HepG2 (cell line): ENCODE measurements around the gene LANCL1. TPM values are rescaled to one million over a fixed set of nuclear protein-coding genes. Genes with fewer than 3 reads are reported as not detected.
A peak's percentile ranks its signal among the peaks of the same experiment; 100 is the strongest.

Source experiments
- ATF6 ChIP-seq: sonication (generic); formaldehyde crosslinking; conservative IDR thresholded peaks from 2 replicates; pipeline ENCODE4 v1.4.0; 2020; ENCODE audit warnings: missing genetic modification reagents
- CBFB ChIP-seq: sonication (generic); formaldehyde crosslinking; IDR thresholded peaks from 2 replicates; pipeline ENCODE4 v1.4.0; 2020; ENCODE audit warnings: missing genetic modification reagents
- GRHL1 ChIP-seq: sonication (generic); formaldehyde crosslinking; conservative IDR thresholded peaks from 2 replicates; pipeline ENCODE4 v1.8.0; 2022; ENCODE audit warnings: missing genetic modification reagents
- IKZF1 ChIP-seq: fragments of 450-650 bp; IDR thresholded peaks from 2 replicates; pipeline ENCODE4 v1.7.1; 2016
- IRF2 ChIP-seq: IDR thresholded peaks from 2 replicates; pipeline ENCODE4 v1.6.1; 2018; ENCODE audit warnings: missing genetic modification reagents, missing compliant biosample characterization
- KLF12 ChIP-seq: sonication (generic); formaldehyde crosslinking; IDR thresholded peaks from 2 replicates; pipeline ENCODE4 v1.4.0; 2020; ENCODE audit warnings: missing genetic modification reagents, borderline replicate concordance
- ZBTB40 ChIP-seq, 2 experiments: fragments of 450-650 bp in 1 of 2; sonication (generic) in 1 of 2; formaldehyde crosslinking in 1 of 2; IDR thresholded peaks; 2 replicates each; pipeline versions ENCODE4 v1.6.1 to v1.8.0; 2016 to 2022; ENCODE audit warnings: antibody characterized with exemption in 1 of 2, mild to moderate bottlenecking in 1 of 2, missing genetic modification reagents in 1 of 2
- ZC3H13 ChIP-seq: sonication (generic); formaldehyde crosslinking; IDR thresholded peaks from 2 replicates; pipeline ENCODE4 v1.8.1; 2023; ENCODE audit warnings: mild to moderate bottlenecking, missing genetic modification reagents, moderate library complexity
- ZNF281 ChIP-seq: sonication (generic); formaldehyde crosslinking; IDR thresholded peaks from 2 replicates; pipeline ENCODE4 v1.4.0; 2020; ENCODE audit warnings: missing genetic modification reagents, borderline replicate concordance
- ZSCAN12 ChIP-seq: sonication (generic); formaldehyde crosslinking; IDR thresholded peaks from 2 replicates; pipeline ENCODE4 v1.9.0; 2021; ENCODE audit warnings: mild to moderate bottlenecking, missing genetic modification reagents
- polyA plus RNA-seq, 8 experiments: library from polyadenylated mRNA; depleted of rRNA in 3 of 8; stranded (reverse) in 7 of 8; unstranded in 1 of 8; fragments of >200 nt; fragmentation: Illumina TruSeq in 4 of 8; extraction: Trizol in 4 of 8; gene quantifications; 2 replicates each; pipeline versions ENCODE4 v1.2.1 to v1.2.3, GENCODE V29; 2011 to 2016; ENCODE audit warnings: low read depth in 4 of 8, missing spikeins in 1 of 8, mixed read lengths in 1 of 8; ENCODE audit not compliant: insufficient read depth in 1 of 8
- total RNA-seq, 5 experiments: library from RNA; depleted of rRNA; stranded (reverse); fragments of >200 nt; fragmentation: Illumina TruSeq; extraction: Trizol; gene quantifications; 2 replicates each; pipeline ENCODE4 v1.2.3, GENCODE V29; 2016; ENCODE audit warnings: low read depth in 1 of 5

Gene LANCL1
- total and polyA plus RNA-seq, 2 of the 13 experiments (the other 11 are each of a cell fraction or from before 2014, with no cell fraction given) = 53.5 to 67.7 TPM

- TF ChIP-seq ZBTB40 (IDR thresholded peaks at IDR 0.05) (no peak), ZBTB40 (CRISPR knock-in tag; IDR thresholded peaks at IDR 0.05) (peak; percentile 89), IKZF1 (no peak), KLF12 (CRISPR knock-in tag) (no peak), IRF2 (CRISPR knock-in tag) (peak; percentile 75; the same call in 1 of the 2 replicates), GRHL1 (CRISPR knock-in tag) (no peak), ZC3H13 (peak; percentile 46; the same call in 1 of the 2 replicates), ATF6 (CRISPR knock-in tag) (no peak), CBFB (no peak), ZSCAN12 (CRISPR knock-in tag) (no peak), ZNF281 (CRISPR knock-in tag) (0 out of 2 replicates have a peak, but pooled peaks have one; percentile 14)
Observed at GRCh38 chr2:210476194-210477128, at the start of gene LANCL1 (continued).
